Upper lobe of left lung (tissue), 4 donors: ENCODE data around the gene LPGAT1.

ENCODE experiments used
- CTCF ChIP-seq, 6 experiments: fragments of 450-650 bp in 4 of 6; fragments of 200-600 bp in 2 of 6; sonication (generic) in 2 of 6; IDR thresholded peaks; one replicate each; pipeline ENCODE4 v1.5.1; 2016 to 2019; ENCODE audit warnings: antibody characterized with exemption in 6 of 6
- EP300 ChIP-seq, 4 donors: sonication (generic); formaldehyde crosslinking; IDR thresholded peaks; one replicate each; pipeline ENCODE4 v1.5.1; 2017; ENCODE audit warnings: antibody characterized with exemption in 4 of 4, control low read depth in 2 of 4
- POLR2A ChIP-seq, 4 donors: fragments of 450-650 bp; IDR thresholded peaks; one replicate each; pipeline ENCODE4 v1.5.1; 2016 to 2017; ENCODE audit warnings: antibody characterized with exemption in 4 of 4, mild to moderate bottlenecking in 2 of 4
- POLR2AphosphoS5 ChIP-seq, 2 donors: sonication (generic); formaldehyde crosslinking; IDR thresholded peaks; one replicate each; pipeline ENCODE4 v1.5.1; 2017; ENCODE audit warnings: antibody characterized with exemption in 2 of 2

DNA sequence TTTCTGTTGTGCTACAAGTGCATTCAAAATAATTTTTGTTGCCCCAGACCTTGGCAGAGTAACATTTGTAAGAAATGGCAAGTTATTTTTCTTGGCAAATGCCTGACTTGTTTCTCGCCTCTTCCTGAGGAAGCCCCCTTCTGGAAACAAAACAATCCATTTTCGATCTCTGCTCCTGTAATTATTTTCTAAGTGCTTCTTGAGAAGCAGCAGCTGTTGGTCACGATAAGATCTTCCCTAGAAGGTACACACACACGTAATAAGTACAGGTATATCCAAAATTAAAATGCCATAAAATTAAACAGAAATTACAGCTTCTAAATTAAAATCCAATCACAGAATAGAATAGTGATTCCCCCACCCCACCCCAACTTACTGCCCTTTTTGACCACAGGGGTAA, 47.3 kb downstream of the LPGAT1 start:
- TF ChIP-seq POLR2AphosphoS5 (IDR thresholded peaks at IDR 0.05), result no peak
- no peak for TF ChIP-seq CTCF (IDR thresholded peaks at IDR 0.05)
- no peak for TF ChIP-seq POLR2A (IDR thresholded peaks at IDR 0.05)
- no peak for TF ChIP-seq EP300 (IDR thresholded peaks at IDR 0.05)
